ENCODE results near the gene AMIGO1.

AMIGO1 gene

DNA sequence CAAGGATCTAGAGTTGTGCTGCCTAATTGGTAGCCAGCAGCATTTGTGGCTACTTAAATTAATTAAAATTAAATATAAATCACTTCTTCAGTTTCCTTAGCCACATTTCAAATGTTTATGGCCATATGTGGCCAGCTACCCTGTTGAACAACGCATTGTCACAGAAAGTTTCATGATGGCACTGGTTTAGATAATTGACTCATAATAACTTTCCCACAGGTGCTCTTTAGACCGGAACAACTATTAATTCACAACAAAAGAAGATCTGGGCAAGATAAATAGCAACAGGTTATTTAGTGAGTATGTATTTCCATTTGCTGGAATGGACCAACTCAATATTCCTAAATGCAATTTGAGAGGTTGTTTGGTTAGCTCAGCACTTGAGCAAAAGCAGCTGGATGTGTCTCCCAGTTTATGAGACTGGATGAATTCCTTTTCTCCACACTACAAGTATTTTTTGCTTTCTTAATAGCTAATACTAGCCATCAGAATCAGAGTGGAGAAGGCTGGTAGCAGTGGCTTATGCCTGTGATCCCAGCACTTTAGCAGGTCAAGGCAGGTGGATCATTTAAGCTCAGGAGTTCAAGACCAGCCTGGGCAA is 3.7 kb upstream of the AMIGO1 start:
- Histone ChIP-seq H3K18ac (ENCODE audit: low read length) (no peak overlapping the region), H2AFZ (ENCODE audit: insufficient read depth, low read length, poor library complexity) (no peak overlapping the region), H3K79me1 (ENCODE audit: low read length) (no peaks in the 10 kb centered on the region), H2BK12ac (ENCODE audit: low read length) (no peak overlapping the region), H3K27me3 (ENCODE audit: insufficient read depth, low read length) (peaks cover 13% of the 10 kb centered on the region), H3K23ac (ENCODE audit: low read length) (no peak overlapping the region), H3K9ac (ENCODE audit: low read length) (no peak overlapping the region), H2BK5ac (ENCODE audit: low read depth, low read length, poor library complexity) (no peak overlapping the region), H3K4me1 (ENCODE audit: control insufficient read depth in 1 of 2, insufficient read depth in 2 of 2, low read length in 2 of 2) (peaks cover 6 to 7% of the 10 kb centered on the region in 2 experiments), H3K9me3 (ENCODE audit: insufficient read depth, low read depth, low read length) (no peaks in the 10 kb centered on the region), H3K14ac (ENCODE audit: low read length) (no peak overlapping the region), H3K79me2 (ENCODE audit: control insufficient read depth, insufficient read depth, low read length, poor library complexity) (peaks cover 2% of the 10 kb centered on the region), H2AK5ac (ENCODE audit: low read length) (no peak overlapping the region), H3K4ac (ENCODE audit: low read depth, low read length) (no peak overlapping the region), H3K27ac (ENCODE audit: low read depth, low read length) (no peak overlapping the region), H3K36me3 (ENCODE audit: control insufficient read depth in 1 of 2, insufficient read depth in 2 of 2, low read length in 2 of 2) (no peaks in the 10 kb centered on the region), H4K12ac (ENCODE audit: low read depth, low read length) (no peak overlapping the region), H3K4me2 (ENCODE audit: low read length) (no peak overlapping the region), H4K8ac (ENCODE audit: low read depth, low read length) (no peak overlapping the region), H2BK120ac (ENCODE audit: insufficient read depth, low read length, poor library complexity) (no peak overlapping the region), H4K91ac (ENCODE audit: low read depth, low read length) (no peak overlapping the region), H3K4me3 (ENCODE audit: low read depth, low read length) (no peak overlapping the region)
- DNase-seq: no peak
- WGBS (ENCODE audit: extremely low coverage, insufficient coverage, insufficient read length): no CpG with 5 or more reads among the region's 2 CpGs

DNA sequence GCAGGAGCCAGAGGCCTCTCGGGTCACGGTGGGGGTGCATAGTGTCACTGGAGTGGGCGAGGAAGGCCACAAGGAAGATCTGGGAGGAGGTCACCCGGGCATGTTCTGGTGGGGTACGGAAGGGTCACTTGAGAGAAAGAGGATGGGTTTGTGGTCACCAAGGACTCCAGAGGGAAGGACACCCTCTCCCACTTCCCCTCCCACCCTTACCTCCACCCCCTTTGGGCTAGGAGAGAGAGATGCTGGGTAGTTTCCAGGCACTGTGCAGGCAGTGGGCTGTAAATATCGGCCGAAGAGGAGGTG is 703 bp downstream of the AMIGO1 start:
- no peak overlapping the region for H4K91ac ChIP-seq (ENCODE audit: low read depth, low read length)
- no peak overlapping the region for H3K18ac ChIP-seq (ENCODE audit: low read length)
- H2BK12ac ChIP-seq (ENCODE audit: low read length): no peak overlapping the region
- H3K9me3 ChIP-seq (ENCODE audit: insufficient read depth, low read depth, low read length): peaks cover 7% of the 10 kb centered on the region
- no peak overlapping the region for H2AK5ac ChIP-seq (ENCODE audit: low read length)
- H4K8ac ChIP-seq (ENCODE audit: low read depth, low read length): no peak overlapping the region
- H3K79me1 ChIP-seq (ENCODE audit: low read length): no peaks in the 10 kb centered on the region
- H2BK5ac ChIP-seq (ENCODE audit: low read depth, low read length, poor library complexity): no peak overlapping the region
- no peak overlapping the region for H3K4ac ChIP-seq (ENCODE audit: low read depth, low read length)
- H3K79me2 ChIP-seq (ENCODE audit: control insufficient read depth, insufficient read depth, low read length, poor library complexity): peaks cover 2% of the 10 kb centered on the region
- no peak overlapping the region for H3K23ac ChIP-seq (ENCODE audit: low read length)
- H4K12ac ChIP-seq (ENCODE audit: low read depth, low read length): no peak overlapping the region
- H3K36me3 ChIP-seq (ENCODE audit: control insufficient read depth in 1 of 2, insufficient read depth in 2 of 2, low read length in 2 of 2): no peaks in the 10 kb centered on the region
- no peak overlapping the region for H3K9ac ChIP-seq (ENCODE audit: low read length)
- peak overlapping the region; percentile 99 for H3K4me2 ChIP-seq (ENCODE audit: low read length)
- H3K4me1 ChIP-seq (ENCODE audit: control insufficient read depth in 1 of 2, insufficient read depth in 2 of 2, low read length in 2 of 2): peaks cover 5 to 6% of the 10 kb centered on the region in 2 experiments
- peaks cover 14% of the 10 kb centered on the region for H3K27me3 ChIP-seq (ENCODE audit: insufficient read depth, low read length)
- H2AFZ ChIP-seq (ENCODE audit: insufficient read depth, low read length, poor library complexity): no peak overlapping the region
- H3K4me3 ChIP-seq (ENCODE audit: low read depth, low read length): no peak overlapping the region
- H3K27ac ChIP-seq (ENCODE audit: low read depth, low read length): no peak overlapping the region
- H3K14ac ChIP-seq (ENCODE audit: low read length): no peak overlapping the region
- no CpG with 5 or more reads among the region's 7 CpGs for WGBS (ENCODE audit: extremely low coverage, insufficient coverage, insufficient read length)
- no peak for DNase-seq
- no peak overlapping the region for H2BK120ac ChIP-seq (ENCODE audit: insufficient read depth, low read length, poor library complexity)

DNA sequence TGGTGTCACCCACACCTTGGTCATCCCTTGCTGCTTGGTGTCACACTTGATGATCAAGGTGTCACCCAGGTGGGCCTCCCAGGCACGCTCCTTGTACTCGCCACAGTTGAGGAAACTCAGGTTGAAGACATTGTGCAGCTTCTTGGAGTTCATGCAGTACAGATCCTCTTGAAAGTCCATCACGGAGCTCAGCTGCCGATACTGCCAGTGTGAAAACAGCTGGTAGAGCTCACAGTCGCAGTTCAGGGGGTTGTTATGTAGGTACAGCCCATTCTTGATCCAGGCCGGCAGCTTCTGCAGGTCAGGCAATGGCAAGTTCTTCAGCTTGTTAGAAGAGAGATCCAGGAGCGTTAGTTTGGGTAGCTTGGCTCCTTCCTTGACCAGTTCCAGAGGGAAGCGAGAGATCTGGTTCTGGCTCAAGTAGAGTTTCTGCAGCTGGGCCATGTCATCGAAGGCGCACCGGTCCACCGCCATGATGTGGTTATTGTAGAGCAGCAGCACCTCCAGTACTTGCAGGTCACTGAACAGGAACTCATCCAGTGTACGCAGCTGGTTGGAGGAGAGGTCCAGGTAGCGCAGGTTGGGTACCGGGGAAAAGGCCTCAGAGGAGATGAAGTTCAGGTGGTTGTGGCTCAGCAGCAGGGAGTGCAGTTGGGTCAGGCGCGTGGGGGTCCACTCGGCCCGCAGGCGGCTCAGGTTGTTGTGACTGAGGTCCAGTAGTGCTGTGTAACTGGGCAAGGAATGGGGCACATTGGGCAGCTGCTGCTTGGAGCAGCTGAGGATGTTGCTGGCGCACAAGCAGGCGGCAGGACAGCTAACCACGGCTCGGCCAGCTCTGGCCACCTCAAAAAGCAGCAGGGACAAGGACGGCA is 1.3 kb downstream of the AMIGO1 start:
- Histone ChIP-seq H3K4ac (ENCODE audit: low read depth, low read length) (no peak overlapping the region), H3K9ac (ENCODE audit: low read length) (no peak overlapping the region), H4K91ac (ENCODE audit: low read depth, low read length) (no peak overlapping the region), H3K36me3 (ENCODE audit: control insufficient read depth in 1 of 2, insufficient read depth in 2 of 2, low read length in 2 of 2) (no peaks in the 10 kb centered on the region), H2BK120ac (ENCODE audit: insufficient read depth, low read length, poor library complexity) (no peak overlapping the region), H2AK5ac (ENCODE audit: low read length) (no peak overlapping the region), H2AFZ (ENCODE audit: insufficient read depth, low read length, poor library complexity) (no peak overlapping the region), H3K4me2 (ENCODE audit: low read length) (no peak overlapping the region), H2BK12ac (ENCODE audit: low read length) (no peak overlapping the region), H3K79me1 (ENCODE audit: low read length) (no peaks in the 10 kb centered on the region), H3K14ac (ENCODE audit: low read length) (no peak overlapping the region), H2BK5ac (ENCODE audit: low read depth, low read length, poor library complexity) (no peak overlapping the region), H3K4me3 (ENCODE audit: low read depth, low read length) (no peak overlapping the region), H3K4me1 (ENCODE audit: control insufficient read depth in 1 of 2, insufficient read depth in 2 of 2, low read length in 2 of 2) (peaks cover 5 to 6% of the 10 kb centered on the region in 2 experiments), H3K18ac (ENCODE audit: low read length) (no peak overlapping the region), H4K8ac (ENCODE audit: low read depth, low read length) (no peak overlapping the region), H4K12ac (ENCODE audit: low read depth, low read length) (no peak overlapping the region), H3K27me3 (ENCODE audit: insufficient read depth, low read length) (peaks cover 14% of the 10 kb centered on the region), H3K9me3 (ENCODE audit: insufficient read depth, low read depth, low read length) (peaks cover 7% of the 10 kb centered on the region), H3K79me2 (ENCODE audit: control insufficient read depth, insufficient read depth, low read length, poor library complexity) (peaks cover 2% of the 10 kb centered on the region), H3K27ac (ENCODE audit: low read depth, low read length) (no peak overlapping the region), H3K23ac (ENCODE audit: low read length) (peak overlapping the region; percentile 28)
- no peak for DNase-seq
- no CpG with 5 or more reads among the region's 25 CpGs for WGBS (ENCODE audit: extremely low coverage, insufficient coverage, insufficient read length)

DNA sequence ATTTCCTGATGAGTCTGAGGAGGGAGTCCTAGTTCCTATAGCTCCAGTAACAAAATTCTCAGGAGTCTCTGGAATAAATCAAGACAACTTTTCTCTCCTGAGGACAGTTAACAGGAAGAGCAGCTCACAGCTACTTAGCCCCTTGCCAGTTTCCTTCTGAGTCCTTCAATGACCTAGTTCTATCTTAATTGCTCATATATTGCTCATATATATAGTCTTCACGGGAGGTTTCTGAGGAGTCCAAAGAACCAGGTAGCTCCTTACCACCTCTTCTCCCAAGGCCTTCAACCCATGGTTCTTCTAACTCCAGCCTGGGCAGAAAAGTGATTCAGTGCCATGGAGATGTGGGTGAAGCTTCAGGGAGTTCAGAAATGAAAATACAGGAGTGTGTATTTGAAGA is 4.6 kb downstream of the AMIGO1 start:
- no peak overlapping the region for H4K8ac ChIP-seq (ENCODE audit: low read depth, low read length)
- peaks cover 13 to 22% of the 10 kb centered on the region in 2 experiments for H3K4me1 ChIP-seq (ENCODE audit: control insufficient read depth in 1 of 2, insufficient read depth in 2 of 2, low read length in 2 of 2)
- H2BK5ac ChIP-seq (ENCODE audit: low read depth, low read length, poor library complexity): no peak overlapping the region
- no peak overlapping the region for H3K4me3 ChIP-seq (ENCODE audit: low read depth, low read length)
- no peak overlapping the region for H2AK5ac ChIP-seq (ENCODE audit: low read length)
- no peak for DNase-seq
- H2AFZ ChIP-seq (ENCODE audit: insufficient read depth, low read length, poor library complexity): no peak overlapping the region
- H3K9me3 ChIP-seq (ENCODE audit: insufficient read depth, low read depth, low read length): peaks cover 7% of the 10 kb centered on the region
- no peak overlapping the region for H3K18ac ChIP-seq (ENCODE audit: low read length)
- H3K23ac ChIP-seq (ENCODE audit: low read length): no peak overlapping the region
- no peak overlapping the region for H3K4me2 ChIP-seq (ENCODE audit: low read length)
- H3K9ac ChIP-seq (ENCODE audit: low read length): no peak overlapping the region
- no peak overlapping the region for H3K4ac ChIP-seq (ENCODE audit: low read depth, low read length)
- peaks cover 2% of the 10 kb centered on the region for H3K79me2 ChIP-seq (ENCODE audit: control insufficient read depth, insufficient read depth, low read length, poor library complexity)
- no peak overlapping the region for H2BK120ac ChIP-seq (ENCODE audit: insufficient read depth, low read length, poor library complexity)
- no peak overlapping the region for H4K91ac ChIP-seq (ENCODE audit: low read depth, low read length)
- H3K27ac ChIP-seq (ENCODE audit: low read depth, low read length): no peak overlapping the region
- WGBS (ENCODE audit: extremely low coverage, insufficient coverage, insufficient read length): no CpG with 5 or more reads among the region's 1 CpG
- no peak overlapping the region for H3K14ac ChIP-seq (ENCODE audit: low read length)
- H3K27me3 ChIP-seq (ENCODE audit: insufficient read depth, low read length): peaks cover 12% of the 10 kb centered on the region
- H4K12ac ChIP-seq (ENCODE audit: low read depth, low read length): no peak overlapping the region
- no peaks in the 10 kb centered on the region for H3K36me3 ChIP-seq (ENCODE audit: control insufficient read depth in 1 of 2, insufficient read depth in 2 of 2, low read length in 2 of 2)
- H2BK12ac ChIP-seq (ENCODE audit: low read length): no peak overlapping the region
- H3K79me1 ChIP-seq (ENCODE audit: low read length): peaks cover 2% of the 10 kb centered on the region

Data from trophoblast cell (in vitro differentiated cells and primary cell).